NCI-H446 (cell line): Measurements from ENCODE around the gene PAPSS1.
A peak's percentile ranks its signal among the peaks of the same experiment; 100 is the strongest.

ENCODE experiments used
- DNase-seq, 2 experiments: peaks; one replicate each; lab custom pipeline; 2025; lab: John Stamatoyannopoulos, UW

The PAPSS1 gene

GRCh38 chr4:107629318-107629717 lies 90.7 kb downstream of the PAPSS1 start:
- DNase-seq: no peak

DNA sequence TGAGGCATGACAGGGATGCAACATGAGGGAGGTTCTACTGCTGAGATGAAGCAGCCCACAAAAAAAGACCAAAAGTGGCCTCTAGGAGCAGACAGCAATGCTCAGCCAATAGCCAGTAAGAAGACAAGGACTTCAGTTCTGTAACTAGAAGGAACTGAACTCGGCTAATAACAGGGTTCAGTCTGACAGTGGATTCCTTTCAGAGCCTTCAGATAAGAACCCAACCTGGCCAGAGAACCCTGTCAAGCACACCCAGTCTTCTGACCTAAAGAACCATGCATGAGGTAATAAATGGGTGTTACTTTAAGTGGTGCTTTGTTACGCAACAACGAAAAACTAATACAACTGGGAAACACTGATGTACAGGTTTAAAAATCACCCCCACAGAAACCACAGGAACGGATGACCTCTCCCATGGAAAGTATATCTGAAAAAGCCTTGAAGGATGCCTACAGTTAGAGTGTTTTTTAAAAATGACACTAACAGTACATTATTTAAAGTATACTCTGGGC lies 94.6 kb downstream of the PAPSS1 start:
- no peak for DNase-seq

GRCh38 chr4:107624024-107624423 lies 96.0 kb downstream of the PAPSS1 start:
- no peak for DNase-seq

DNA sequence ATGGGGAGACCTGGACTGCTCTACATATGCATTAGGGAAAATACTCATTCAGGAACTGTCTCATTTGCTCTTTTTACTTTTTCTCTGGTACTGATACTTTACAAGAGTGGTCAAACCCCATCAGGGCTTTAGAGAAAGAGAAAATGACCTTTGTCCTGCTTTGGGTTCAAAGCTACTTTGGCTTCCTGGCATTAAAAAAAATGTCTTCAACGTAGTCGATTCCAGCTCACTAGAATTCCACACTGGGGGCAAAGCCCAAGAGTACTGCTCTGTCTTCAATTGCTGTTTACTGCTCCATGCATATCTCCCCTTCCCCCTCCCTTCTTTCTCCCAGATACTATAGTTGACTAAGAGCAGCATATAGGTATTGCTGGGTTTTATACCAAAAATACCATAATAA lies 98.0 kb downstream of the PAPSS1 start:
- no peak for DNase-seq

DNA sequence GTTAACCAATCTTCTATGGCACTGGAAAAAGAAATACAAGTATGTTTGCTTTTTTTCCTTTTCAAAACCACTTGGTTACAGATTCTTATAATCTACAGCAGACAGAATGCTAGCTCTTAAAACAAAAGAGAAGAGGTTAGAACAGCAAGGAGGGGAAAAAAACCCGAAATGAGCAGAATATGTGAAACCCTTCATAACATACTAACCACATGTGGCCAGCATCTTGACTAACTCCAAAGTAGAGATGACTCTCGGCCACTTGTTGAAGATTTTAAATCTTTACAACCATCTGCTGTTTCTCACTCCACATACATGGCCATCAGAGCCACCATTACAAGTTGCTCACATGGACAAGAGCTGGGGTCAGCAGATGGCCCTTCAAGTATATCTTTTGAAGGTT lies 100.3 kb downstream of the PAPSS1 start:
- DNase-seq: no peak

GRCh38 chr4:107619066-107619465 lies 101.0 kb downstream of the PAPSS1 start:
- peak; percentile 30 to 88 for DNase-seq

- DNase-seq: peak in 1 of 2 experiments; percentile 9
Measured at GRCh38 chr4:107618656-107619055, 101.4 kb downstream of the PAPSS1 start.

DNA sequence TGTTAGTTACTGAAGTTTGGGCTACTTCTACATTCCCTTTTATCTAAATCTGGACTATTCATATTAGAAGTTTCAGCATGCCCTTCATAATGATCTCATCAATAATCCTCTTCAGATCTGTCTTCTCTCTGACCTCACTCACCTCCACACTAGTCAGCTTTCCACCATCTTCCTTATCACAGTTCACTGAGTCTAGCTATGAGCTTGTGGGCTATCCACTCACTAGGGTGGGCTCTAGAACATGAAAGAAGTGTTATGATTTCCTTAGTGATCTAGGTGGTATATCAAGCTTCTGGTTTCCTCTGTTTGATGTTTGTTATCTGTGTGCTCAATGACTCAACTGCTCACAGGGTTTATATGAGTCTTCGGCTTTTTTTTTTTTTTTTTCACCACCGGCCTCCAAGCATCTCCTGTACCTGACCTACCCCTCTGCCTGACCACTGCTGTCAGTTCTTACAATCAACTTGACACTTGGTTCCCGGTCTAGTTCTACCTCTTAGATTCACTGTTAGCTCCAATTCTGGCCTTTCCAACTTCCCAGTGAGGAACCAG lies 103.1 kb downstream of the PAPSS1 start:
- no peak for DNase-seq

DNA sequence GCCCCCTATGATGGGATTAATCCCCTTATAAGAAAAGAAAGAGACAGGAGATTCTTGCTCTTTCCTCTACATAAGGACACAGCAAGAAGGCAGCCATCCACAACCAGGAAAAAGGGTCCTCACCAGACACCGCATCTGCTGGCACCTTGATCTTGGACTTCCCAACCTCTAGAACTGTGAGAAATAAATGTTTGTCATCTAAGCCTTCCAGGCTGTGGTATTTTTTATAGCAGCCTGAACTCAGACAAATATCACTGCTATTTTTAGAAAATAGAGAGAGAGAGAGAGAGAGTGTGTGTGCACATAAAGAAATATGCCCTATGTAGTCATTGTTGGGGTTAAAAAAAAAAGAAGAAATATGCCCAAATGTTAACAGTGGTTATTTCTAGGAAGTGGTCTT lies 104.2 kb downstream of the PAPSS1 start:
- no peak for DNase-seq

DNA sequence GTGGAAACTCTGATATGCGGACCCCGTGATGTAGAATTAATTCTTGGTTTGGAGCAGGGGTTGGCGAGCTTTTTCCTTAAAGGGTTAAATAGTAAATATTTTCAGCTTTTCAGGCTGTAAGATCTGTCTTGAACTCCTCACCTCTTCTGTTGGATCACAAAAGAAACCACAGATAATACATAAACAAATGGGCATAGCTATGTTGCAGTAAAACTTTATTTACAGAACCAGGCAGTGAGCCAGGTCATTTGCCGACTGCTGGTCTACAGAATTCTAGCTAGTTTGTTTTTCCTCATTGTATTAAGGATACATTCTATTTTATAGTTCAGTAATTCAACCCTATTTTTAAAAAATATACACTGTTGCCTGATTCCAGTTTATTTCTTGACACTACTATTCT lies 116.6 kb downstream of the PAPSS1 start:
- DNase-seq: no peak

GRCh38 chr4:107600983-107601382 lies 119.1 kb downstream of the PAPSS1 start:
- no peak for DNase-seq

DNA sequence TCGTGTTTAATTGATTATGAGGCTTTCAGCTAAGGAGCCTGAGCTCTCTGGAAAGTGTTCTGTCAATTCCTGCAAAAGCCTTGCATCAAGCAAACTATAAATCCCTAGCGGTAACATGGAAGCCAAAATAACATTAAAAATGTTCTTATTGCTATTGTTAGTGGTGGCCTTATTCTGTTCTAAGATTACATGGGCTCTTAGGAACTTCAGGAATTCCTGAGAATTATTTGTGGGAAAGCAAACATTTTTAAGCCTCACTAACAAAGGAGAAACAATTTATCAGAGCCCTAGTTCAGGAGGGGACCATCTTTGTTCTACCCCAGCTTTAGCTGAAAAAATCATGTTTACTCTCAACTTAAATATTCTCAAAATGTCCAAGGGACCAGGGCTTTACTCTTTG lies 119.6 kb downstream of the PAPSS1 start:
- no peak for DNase-seq

GRCh38 chr4:107599841-107600240 lies 120.2 kb downstream of the PAPSS1 start:
- DNase-seq: peak in 1 of 2 experiments; percentile 20

GRCh38 chr4:107593230-107593629 lies 126.8 kb downstream of the PAPSS1 start:
- no peak for DNase-seq

- DNase-seq: no peak
Measured at GRCh38 chr4:107592519-107592918, 127.5 kb downstream of the PAPSS1 start.

- no peak for DNase-seq
Measured at GRCh38 chr4:107589269-107589668, 130.8 kb downstream of the PAPSS1 start.

- no peak for DNase-seq
Measured at GRCh38 chr4:107586371-107586770, 133.7 kb downstream of the PAPSS1 start.

- DNase-seq: peak; percentile 17 to 80
Measured at GRCh38 chr4:107579099-107579498, 140.9 kb downstream of the PAPSS1 start.

DNA sequence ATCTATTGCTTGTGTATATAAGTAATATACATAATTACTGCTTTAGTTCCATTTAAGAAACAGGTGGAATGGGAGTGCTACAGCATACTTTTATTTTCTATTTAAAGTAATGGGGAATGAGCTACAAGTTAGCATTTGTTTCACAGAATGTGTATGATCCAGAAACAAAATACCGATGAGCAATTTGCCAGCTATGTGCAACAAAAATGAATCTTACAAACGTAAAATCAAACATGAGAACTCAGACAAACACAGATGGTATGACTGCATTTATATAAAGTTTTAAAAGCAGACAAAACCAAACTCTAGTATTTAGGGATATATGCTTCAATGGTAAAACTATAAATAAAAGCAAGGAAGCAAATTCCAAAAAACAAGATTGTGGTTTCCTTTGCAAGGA lies 141.7 kb downstream of the PAPSS1 start:
- DNase-seq: no peak

- DNase-seq: no peak
Measured at GRCh38 chr4:107577743-107578142, 142.3 kb downstream of the PAPSS1 start.

DNA sequence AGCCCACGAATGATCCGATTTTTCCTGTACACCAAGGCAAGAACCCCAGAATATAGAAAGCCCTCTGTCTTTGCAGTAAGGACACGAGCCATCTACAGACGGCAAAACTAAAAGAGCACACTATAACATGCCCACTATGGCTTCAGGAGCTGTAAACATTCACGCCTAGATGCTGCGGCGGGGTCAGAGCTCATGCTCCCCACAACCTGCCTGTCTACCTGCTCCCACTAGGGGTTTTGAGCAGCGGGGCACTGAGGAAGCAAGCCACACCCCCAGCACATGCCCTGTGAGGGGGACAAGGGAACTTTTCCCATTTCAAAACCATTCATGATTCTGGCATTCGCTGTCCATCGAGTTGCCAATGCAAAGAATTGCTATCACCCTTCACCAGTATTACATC lies 144.8 kb downstream of the PAPSS1 start:
- no peak for DNase-seq

DNA sequence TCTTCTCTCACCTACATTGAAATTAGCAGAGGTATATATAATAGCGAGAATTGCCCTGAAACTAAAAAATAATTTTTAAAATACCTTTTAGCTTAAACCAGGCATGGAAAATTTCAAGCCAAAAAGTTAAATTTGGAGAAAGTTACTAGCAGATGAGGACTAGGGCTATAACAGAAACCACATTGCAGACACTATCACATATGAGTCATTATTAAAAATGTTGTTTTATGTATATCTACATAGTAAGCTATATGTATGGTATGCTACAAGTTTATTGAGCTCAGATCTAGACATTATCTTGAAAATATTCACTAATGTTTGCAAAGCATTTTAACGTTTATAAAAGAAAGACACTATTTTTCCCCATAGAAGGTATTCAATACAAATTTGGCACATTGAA lies 147.8 kb downstream of the PAPSS1 start:
- DNase-seq: no peak

GRCh38 chr4:107570952-107571351 lies 149.1 kb downstream of the PAPSS1 start:
- DNase-seq: no peak

DNA sequence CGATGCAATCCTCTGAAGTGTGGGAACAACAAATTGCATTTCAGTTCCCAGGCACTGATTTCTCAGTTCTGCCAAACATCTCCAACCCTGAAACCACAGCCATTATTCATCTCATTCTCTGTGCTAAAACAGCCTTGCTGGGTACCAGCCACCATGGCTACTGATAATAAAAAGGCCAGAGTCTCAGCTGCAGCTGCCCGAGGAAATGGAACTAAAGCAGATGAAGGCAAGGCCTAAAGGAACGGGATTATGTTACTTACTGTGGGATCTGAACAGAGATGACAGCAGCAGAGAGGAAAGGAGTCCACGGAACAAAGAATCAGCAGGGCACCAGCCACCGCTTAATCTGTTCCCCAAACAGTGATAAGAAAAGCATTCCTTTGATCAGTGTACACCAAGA lies 155.7 kb downstream of the PAPSS1 start:
- no peak for DNase-seq
